ENCODE data around the gene MPPED1. TPM values are rescaled to one million over a fixed set of nuclear protein-coding genes. Genes with fewer than 3 reads are reported as not detected.

The MPPED1 gene
- total RNA-seq, 1 donor from 2014 or later: not detected

GRCh38 chr22:43393132-43393843 lies 18.5 kb upstream of the MPPED1 start:
- TF ChIP-seq CTCF (IDR thresholded peaks at IDR 0.05): no peak
- Mint-ChIP-seq H3K4me1 (ENCODE audit: low read depth) (no peaks in the 10 kb centered on the region), H3K9me3 (ENCODE audit: low read depth) (peaks cover 6% of the 10 kb centered on the region), H3K27me3 (ENCODE audit: low read depth) (peaks cover 34% of the 10 kb centered on the region), H3K27ac (ENCODE audit: unreplicated experiment) (no peak overlapping the region), H3K36me3 (ENCODE audit: low read depth) (peaks cover 1% of the 10 kb centered on the region), H3K4me3 (ENCODE audit: unreplicated experiment) (no peak overlapping the region)
- DNase-seq (ENCODE audit: low spot score): no peak

- Mint-ChIP-seq H3K27me3 (ENCODE audit: low read depth) (peaks cover 37% of the 10 kb centered on the region), H3K9me3 (ENCODE audit: low read depth) (peaks cover 6% of the 10 kb centered on the region), H3K27ac (ENCODE audit: unreplicated experiment) (no peak overlapping the region), H3K36me3 (ENCODE audit: low read depth) (peaks cover 1% of the 10 kb centered on the region), H3K4me3 (ENCODE audit: unreplicated experiment) (no peak overlapping the region), H3K4me1 (ENCODE audit: low read depth) (no peaks in the 10 kb centered on the region)
- DNase-seq (ENCODE audit: low spot score): no peak
- TF ChIP-seq CTCF (IDR thresholded peaks at IDR 0.05): no peak
Measured at GRCh38 chr22:43393844-43394474, 17.9 kb upstream of the MPPED1 start.

GRCh38 chr22:43395086-43395695 lies 16.6 kb upstream of the MPPED1 start:
- no peaks in the 10 kb centered on the region for H3K4me1 Mint-ChIP-seq (ENCODE audit: low read depth)
- peaks cover 31% of the 10 kb centered on the region for H3K27me3 Mint-ChIP-seq (ENCODE audit: low read depth)
- no peak for TF ChIP-seq CTCF (IDR thresholded peaks at IDR 0.05)
- no peak overlapping the region for H3K4me3 Mint-ChIP-seq (ENCODE audit: unreplicated experiment)
- H3K36me3 Mint-ChIP-seq (ENCODE audit: low read depth): no peaks in the 10 kb centered on the region
- DNase-seq (ENCODE audit: low spot score): no peak
- H3K9me3 Mint-ChIP-seq (ENCODE audit: low read depth): peaks cover 6% of the 10 kb centered on the region
- no peak overlapping the region for H3K27ac Mint-ChIP-seq (ENCODE audit: unreplicated experiment)

DNA sequence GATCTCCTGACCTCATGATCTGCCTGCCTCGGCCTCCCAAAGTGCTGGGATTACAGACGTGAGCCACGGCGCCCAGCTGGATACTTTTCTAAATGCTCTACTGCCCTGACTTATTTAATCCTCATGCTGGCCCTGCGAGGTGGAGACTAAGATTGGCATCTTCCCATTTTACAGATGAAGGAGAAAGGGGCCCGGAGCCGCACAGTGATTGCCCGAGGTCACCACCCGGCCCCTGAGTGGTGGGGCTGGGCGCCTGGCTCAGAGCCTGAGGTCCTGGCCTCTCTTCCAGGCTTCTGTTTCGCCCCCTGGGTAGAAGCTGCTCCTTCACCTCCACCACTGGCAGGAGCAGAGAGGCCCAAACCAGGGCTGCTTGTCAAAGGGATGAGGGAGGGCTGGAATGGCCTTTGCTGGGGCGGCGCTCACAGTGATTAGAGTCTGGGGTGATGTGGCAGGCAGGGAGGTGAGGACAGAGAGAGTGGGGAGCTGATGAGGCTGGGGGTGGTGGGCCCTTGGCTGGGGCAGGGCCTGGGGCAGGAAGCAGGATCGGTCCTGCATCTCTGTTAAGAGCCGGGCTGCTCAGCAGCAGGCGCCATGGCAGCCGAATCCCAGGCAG lies 15.4 kb upstream of the MPPED1 start:
- no peak for TF ChIP-seq CTCF (IDR thresholded peaks at IDR 0.05)
- DNase-seq (ENCODE audit: low spot score): no peak
- Mint-ChIP-seq H3K4me3 (ENCODE audit: unreplicated experiment) (no peak overlapping the region), H3K4me1 (ENCODE audit: low read depth) (no peaks in the 10 kb centered on the region), H3K9me3 (ENCODE audit: low read depth) (peaks cover 4% of the 10 kb centered on the region), H3K27ac (ENCODE audit: unreplicated experiment) (no peak overlapping the region), H3K27me3 (ENCODE audit: low read depth) (peaks cover 40% of the 10 kb centered on the region), H3K36me3 (ENCODE audit: low read depth) (no peaks in the 10 kb centered on the region)

GRCh38 chr22:43396934-43397457 lies 14.8 kb upstream of the MPPED1 start:
- H3K27me3 Mint-ChIP-seq (ENCODE audit: low read depth): peaks cover 42% of the 10 kb centered on the region
- peaks cover 4% of the 10 kb centered on the region for H3K9me3 Mint-ChIP-seq (ENCODE audit: low read depth)
- no peak overlapping the region for H3K27ac Mint-ChIP-seq (ENCODE audit: unreplicated experiment)
- DNase-seq (ENCODE audit: low spot score): no peak
- H3K36me3 Mint-ChIP-seq (ENCODE audit: low read depth): no peaks in the 10 kb centered on the region
- no peaks in the 10 kb centered on the region for H3K4me1 Mint-ChIP-seq (ENCODE audit: low read depth)
- H3K4me3 Mint-ChIP-seq (ENCODE audit: unreplicated experiment): no peak overlapping the region
- no peak for TF ChIP-seq CTCF (IDR thresholded peaks at IDR 0.05)

Data from chondrocyte (in vitro differentiated cells).